Mesodermal cell (in vitro differentiated cells): ENCODE measurements around the gene FABP3.
"Not testable (repeated sequence)": the region's sequence is repeated elsewhere in the genome, so short reads cannot be mapped to it uniquely, and the experiment has no call there.

ENCODE experiments used
- H3K27ac ChIP-seq: 2 replicates; pipeline ENCODE4 v1.7.0; 2013; ENCODE audit warnings: mild to moderate bottlenecking, low read depth, low read length, moderate library complexity; ENCODE audit not compliant: severe bottlenecking
- H3K36me3 ChIP-seq: 2 replicates; pipeline ENCODE4 v1.7.1; 2013; ENCODE audit warnings: mild to moderate bottlenecking, low read length, moderate library complexity; ENCODE audit not compliant: control insufficient read depth, insufficient read depth
- H3K4me1 ChIP-seq: one replicate; pipeline ENCODE4 v1.7.1; 2013; ENCODE audit warnings: mild to moderate bottlenecking, low read length; ENCODE audit not compliant: insufficient read depth, control insufficient read depth, poor library complexity, severe bottlenecking
- H3K4me3 ChIP-seq: 2 replicates; pipeline ENCODE4 v1.7.0; 2013; ENCODE audit warnings: low read length, control low read depth, mild to moderate bottlenecking; ENCODE audit not compliant: insufficient read depth, poor library complexity, severe bottlenecking; ENCODE audit errors: extremely low read depth
- H3K9me3 ChIP-seq: 2 replicates; pipeline ENCODE4 v1.7.1; 2013; ENCODE audit warnings: mild to moderate bottlenecking, low read length, moderate library complexity; ENCODE audit not compliant: control insufficient read depth
- WGBS, 2 experiments: methylation state at CpG; one replicate each; pipeline ENCODE4 v1.1.5; 2013; ENCODE audit warnings: missing lambda C conversion rate in 2 of 2; ENCODE audit not compliant: insufficient coverage in 2 of 2; 5-methylcytosine and 5-hydroxymethylcytosine counted together

The FABP3 gene

GRCh38 chr1:31398246-31398645 lies 25.4 kb upstream of the FABP3 start:
- Histone ChIP-seq H3K27ac (no peak overlapping the region), H3K4me1 (peaks cover 6% of the 10 kb centered on the region), H3K9me3 (no peaks in the 10 kb centered on the region), H3K36me3 (no peaks in the 10 kb centered on the region), H3K4me3 (no peak overlapping the region)
- 90 to 100% methylated on average over 2 of the region's 2 CpGs for WGBS, 2 experiments

DNA sequence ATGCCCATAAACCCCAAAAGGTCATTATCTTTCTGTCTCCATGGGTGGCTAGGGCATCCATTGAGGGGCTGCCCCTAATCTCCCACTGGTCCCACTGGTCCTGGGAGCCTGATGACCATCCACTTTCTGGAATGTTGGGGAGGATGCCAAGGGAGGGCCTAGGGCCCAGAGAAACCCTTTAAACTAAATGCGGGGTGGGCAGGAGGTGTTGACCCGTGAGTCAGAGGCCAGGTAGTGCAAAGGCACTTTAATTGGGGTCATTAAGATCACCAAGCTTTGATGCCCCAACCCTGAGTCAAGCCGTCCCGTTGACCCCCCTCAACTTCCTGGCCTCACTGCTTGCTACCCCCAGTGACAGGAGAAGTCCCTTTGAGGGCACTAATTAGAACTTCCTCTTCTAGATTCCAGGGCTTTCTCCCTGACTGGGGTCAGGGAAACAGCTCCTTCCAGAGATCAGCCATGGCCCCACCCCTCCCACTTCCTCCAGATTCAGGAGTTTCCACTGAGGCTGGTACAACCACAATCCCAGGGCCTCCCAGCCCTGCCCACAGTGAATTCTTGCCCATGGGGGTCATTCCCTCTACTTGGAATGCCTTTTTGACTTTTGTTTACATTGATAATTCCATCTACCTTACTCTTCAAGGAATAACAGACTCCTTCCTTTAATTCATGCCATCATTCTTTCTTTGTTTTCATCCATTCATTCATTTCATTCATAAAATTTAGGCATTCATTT lies 24.7 kb upstream of the FABP3 start:
- whole genome bisulfite sequencing, 2 experiments, result 90 to 95% methylated on average over 2 to 4 of the region's 4 CpGs
- no peak overlapping the region for H3K4me3 ChIP-seq

GRCh38 chr1:31396633-31397351 lies 23.9 kb upstream of the FABP3 start:
- H3K27ac ChIP-seq, result no peak overlapping the region
- 90 to 100% methylated on average over 2 to 3 of the region's 3 CpGs for WGBS, 2 experiments
- H3K36me3 ChIP-seq, result no peaks in the 10 kb centered on the region
- H3K4me1 ChIP-seq, result peaks cover 6% of the 10 kb centered on the region
- no peaks in the 10 kb centered on the region for H3K9me3 ChIP-seq
- H3K4me3 ChIP-seq, result no peak overlapping the region

More for the DNA sequence above, 24.7 kb upstream of the FABP3 start:
- H3K27ac ChIP-seq, result no peak overlapping the region
- no peaks in the 10 kb centered on the region for H3K36me3 ChIP-seq
- H3K9me3 ChIP-seq, result no peaks in the 10 kb centered on the region
- peaks cover 6% of the 10 kb centered on the region for H3K4me1 ChIP-seq

- peaks cover 6% of the 10 kb centered on the region for H3K4me1 ChIP-seq
- H3K4me3 ChIP-seq, result no peak overlapping the region
- H3K36me3 ChIP-seq, result no peaks in the 10 kb centered on the region
- H3K9me3 ChIP-seq, result no peaks in the 10 kb centered on the region
- no peak overlapping the region for H3K27ac ChIP-seq
- 5% methylated on average over 30 to 33 of the region's 36 CpGs for WGBS, 2 experiments
Measured at GRCh38 chr1:31394584-31395193, 21.8 kb upstream of the FABP3 start.

GRCh38 chr1:31393463-31393862 lies 20.6 kb upstream of the FABP3 start:
- Histone ChIP-seq H3K4me3 (no peak overlapping the region), H3K4me1 (peaks cover 6% of the 10 kb centered on the region), H3K9me3 (no peaks in the 10 kb centered on the region)

DNA sequence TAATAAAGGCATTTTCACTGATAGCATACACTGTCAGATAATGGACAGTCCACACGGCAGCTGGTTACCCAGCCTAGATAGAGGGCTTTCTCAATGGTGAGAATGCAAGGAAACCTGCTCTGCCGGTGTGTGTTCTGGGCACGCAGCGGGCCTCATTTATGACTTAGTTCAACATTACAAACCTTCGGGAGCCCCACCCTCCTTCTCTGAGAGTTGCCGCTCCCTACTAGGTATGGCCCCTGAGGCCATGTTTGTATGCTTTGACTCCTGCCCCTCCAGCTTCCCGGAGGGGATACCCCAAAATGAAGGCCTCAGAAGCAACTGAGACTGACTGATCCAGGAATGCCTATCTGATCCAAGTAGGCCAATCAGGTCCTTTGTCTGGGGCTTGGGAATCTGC lies 17.2 kb upstream of the FABP3 start:
- no peaks in the 10 kb centered on the region for H3K36me3 ChIP-seq
- H3K4me3 ChIP-seq, result no peak overlapping the region
- H3K9me3 ChIP-seq, result no peaks in the 10 kb centered on the region
- H3K27ac ChIP-seq, result no peak overlapping the region
- 92 to 94% methylated on average over 7 of the region's 7 CpGs for WGBS, 2 experiments
- H3K4me1 ChIP-seq, result no peaks in the 10 kb centered on the region

More at GRCh38 chr1:31393463-31393862, 20.6 kb upstream of the FABP3 start:
- no peak overlapping the region for H3K27ac ChIP-seq
- no peaks in the 10 kb centered on the region for H3K36me3 ChIP-seq

GRCh38 chr1:31389616-31390015 lies 16.7 kb upstream of the FABP3 start:
- no peaks in the 10 kb centered on the region for H3K9me3 ChIP-seq
- 77 to 100% methylated on average over 1 to 2 of the region's 7 CpGs for WGBS, 2 experiments
- no peaks in the 10 kb centered on the region for H3K4me1 ChIP-seq
- H3K27ac ChIP-seq, result no peak overlapping the region
- H3K4me3 ChIP-seq, result no peak overlapping the region
- no peaks in the 10 kb centered on the region for H3K36me3 ChIP-seq

DNA sequence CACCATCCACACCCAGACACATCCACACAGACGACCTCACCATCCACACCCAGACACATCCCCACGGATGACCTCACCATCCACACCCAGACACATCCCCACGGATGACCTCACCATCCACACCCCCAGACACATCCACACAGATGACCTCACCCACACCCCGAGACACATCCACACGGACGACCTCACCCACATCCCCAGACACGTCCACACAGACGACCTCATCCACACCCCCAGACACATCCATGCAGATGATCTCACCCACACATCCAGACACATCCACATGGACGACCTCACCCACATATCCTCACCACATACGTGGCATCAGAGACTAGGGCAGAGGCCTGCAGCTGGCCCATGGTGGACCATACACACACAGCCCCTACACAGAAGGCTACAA lies 14.7 kb upstream of the FABP3 start:
- H3K27ac ChIP-seq, result no peak overlapping the region
- H3K4me1 ChIP-seq, result no peaks in the 10 kb centered on the region
- H3K4me3 ChIP-seq, result no peak overlapping the region
- WGBS, 2 experiments, result 85 to 96% methylated on average over 8 to 10 of the region's 10 CpGs
- H3K36me3 ChIP-seq, result no peaks in the 10 kb centered on the region
- H3K9me3 ChIP-seq, result no peaks in the 10 kb centered on the region

DNA sequence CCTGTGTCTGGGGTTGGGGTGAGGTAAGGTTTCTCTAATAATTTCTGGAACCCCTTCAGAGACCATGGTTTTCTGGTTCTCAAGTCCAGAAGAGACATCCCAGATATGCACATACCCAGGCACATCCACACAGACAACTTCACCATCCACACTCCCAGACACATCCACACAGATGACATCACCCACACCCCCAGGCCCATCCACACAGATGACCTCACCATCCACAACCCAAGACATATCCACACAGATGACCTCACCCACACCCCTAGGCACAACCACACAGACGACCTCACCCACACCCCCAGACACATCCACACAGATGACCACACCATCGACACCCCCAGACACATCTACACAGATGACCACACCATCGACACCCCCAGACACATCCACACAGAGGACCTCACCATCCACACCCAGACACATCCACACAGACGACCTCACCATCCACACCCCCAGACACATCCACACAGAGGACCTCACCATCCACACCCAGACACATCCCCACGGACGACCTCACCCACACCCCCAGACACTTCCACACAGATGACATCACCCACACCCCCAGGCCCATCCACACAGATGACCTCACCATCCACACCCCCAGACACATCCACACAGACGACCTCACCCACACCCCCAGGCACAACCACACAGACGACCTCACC lies 13.8 kb upstream of the FABP3 start:
- H3K4me3 ChIP-seq, H3K9me3 ChIP-seq, H3K4me1 ChIP-seq, H3K27ac ChIP-seq, H3K36me3 ChIP-seq: not testable (repeated sequence)
- 73 to 90% methylated on average over 2 to 7 of the region's 8 CpGs for WGBS, 2 experiments

- H3K27ac ChIP-seq, result no peak overlapping the region
- no peaks in the 10 kb centered on the region for H3K4me1 ChIP-seq
- H3K4me3 ChIP-seq, result no peak overlapping the region
- WGBS, 2 experiments, result 83% methylated on average over 1 of the region's 1 CpG; no CpG with 5 or more reads in 1 of the 2 experiments
- no peaks in the 10 kb centered on the region for H3K36me3 ChIP-seq
- no peaks in the 10 kb centered on the region for H3K9me3 ChIP-seq
Measured at GRCh38 chr1:31383967-31384366, 11.1 kb upstream of the FABP3 start.
